Neural progenitor cell (in vitro differentiated cells): ENCODE results near the gene BCOR.

Source experiments
- CTCF ChIP-seq: fragments of 200-600 bp; sonication (generic); IDR thresholded peaks from 2 replicates; pipeline ENCODE4 v1.5.1; 2017; ENCODE audit warnings: antibody characterized with exemption, mild to moderate bottlenecking
- EZH2 ChIP-seq: fragments of 200-600 bp; sonication (generic); IDR thresholded peaks from 2 replicates; pipeline ENCODE4 v1.6.1; 2017; ENCODE audit warnings: antibody characterized with exemption, mild to moderate bottlenecking, moderate library complexity
- EZH2phosphoT487 ChIP-seq: fragments of 200-600 bp; sonication (generic); IDR thresholded peaks from 2 replicates; pipeline ENCODE4 v1.6.1; 2017; ENCODE audit warnings: antibody characterized with exemption

- TF ChIP-seq CTCF: no peak
- no peak for TF ChIP-seq EZH2
- TF ChIP-seq EZH2phosphoT487: no peak
Measured at GRCh38 chrX:40062525-40063155, 35.1 kb downstream of the BCOR start.
